C4-2B (cell line): Measurements from ENCODE around the gene ETFDH.

ENCODE experiments used
- ZFX ChIP-seq: fragments of 450-650 bp; IDR thresholded peaks from 2 replicates; pipeline ENCODE4 v1.6.1; 2017
- TF ChIP-seq, protein P1 (sequence below): fragments of 450-650 bp; conservative IDR thresholded peaks from 2 replicates; pipeline ENCODE4 v1.5.1; 2017; ENCODE audit warnings: mild to moderate bottlenecking

DNA sequence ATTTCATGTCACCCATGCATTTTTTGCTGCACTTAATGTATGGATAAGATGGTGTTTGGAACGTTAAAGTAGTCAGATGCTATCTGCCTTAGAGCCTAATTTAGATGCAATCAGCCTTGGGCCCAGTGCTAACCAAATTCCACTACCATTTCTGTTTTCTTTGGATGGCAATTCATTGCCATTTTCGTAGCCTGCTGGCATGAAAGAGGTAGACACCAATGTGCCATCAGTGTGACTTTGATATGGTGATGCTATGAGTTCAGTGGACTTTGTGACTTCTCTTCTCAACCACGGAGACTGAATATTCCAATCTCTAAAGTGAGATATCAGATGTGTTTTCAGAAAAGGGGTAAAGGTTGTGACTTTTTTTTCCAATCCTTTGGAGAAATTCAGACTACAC, 1.5 kb downstream of the ETFDH start:
- TF ChIP-seq, protein P1, sequence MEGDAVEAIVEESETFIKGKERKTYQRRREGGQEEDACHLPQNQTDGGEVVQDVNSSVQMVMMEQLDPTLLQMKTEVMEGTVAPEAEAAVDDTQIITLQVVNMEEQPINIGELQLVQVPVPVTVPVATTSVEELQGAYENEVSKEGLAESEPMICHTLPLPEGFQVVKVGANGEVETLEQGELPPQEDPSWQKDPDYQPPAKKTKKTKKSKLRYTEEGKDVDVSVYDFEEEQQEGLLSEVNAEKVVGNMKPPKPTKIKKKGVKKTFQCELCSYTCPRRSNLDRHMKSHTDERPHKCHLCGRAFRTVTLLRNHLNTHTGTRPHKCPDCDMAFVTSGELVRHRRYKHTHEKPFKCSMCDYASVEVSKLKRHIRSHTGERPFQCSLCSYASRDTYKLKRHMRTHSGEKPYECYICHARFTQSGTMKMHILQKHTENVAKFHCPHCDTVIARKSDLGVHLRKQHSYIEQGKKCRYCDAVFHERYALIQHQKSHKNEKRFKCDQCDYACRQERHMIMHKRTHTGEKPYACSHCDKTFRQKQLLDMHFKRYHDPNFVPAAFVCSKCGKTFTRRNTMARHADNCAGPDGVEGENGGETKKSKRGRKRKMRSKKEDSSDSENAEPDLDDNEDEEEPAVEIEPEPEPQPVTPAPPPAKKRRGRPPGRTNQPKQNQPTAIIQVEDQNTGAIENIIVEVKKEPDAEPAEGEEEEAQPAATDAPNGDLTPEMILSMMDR, result no peak
- no peak for TF ChIP-seq ZFX
